NCI-H2227 treated with DMSO at 0.1 percent for 48 hours (cell line): ENCODE data around the gene AWAT2.

ENCODE experiments used
- DNase-seq: peaks from one replicate; lab custom pipeline; 2025; lab: John Stamatoyannopoulos, UW

AWAT2 gene

GRCh38 chrX:70049925-70050324 is at the start of gene AWAT2:
Gene AWAT2 (minus strand): TSS chrX:70049938. CDS start chrX:70049932, 6 bp downstream.
- DNase-seq = no peak

- DNase-seq = no peak
Observed at GRCh38 chrX:70096052-70096451, 46.3 kb upstream of the AWAT2 start.

- DNase-seq = no peak
Observed at GRCh38 chrX:70092247-70092646, 42.5 kb upstream of the AWAT2 start.

- no peak for DNase-seq
Observed at GRCh38 chrX:70089604-70090297, 40.0 kb upstream of the AWAT2 start.

- no peak for DNase-seq
Observed at GRCh38 chrX:70088751-70089150, 39.0 kb upstream of the AWAT2 start.

GRCh38 chrX:70087857-70088630 is 38.3 kb upstream of the AWAT2 start:
- DNase-seq = no peak

- DNase-seq = no peak
Observed at GRCh38 chrX:70084592-70085240, 35.0 kb upstream of the AWAT2 start.

GRCh38 chrX:70082723-70083122 is 33.0 kb upstream of the AWAT2 start:
- no peak for DNase-seq

GRCh38 chrX:70079870-70080269 is 30.1 kb upstream of the AWAT2 start:
- DNase-seq = no peak

GRCh38 chrX:70079297-70079696 is 29.6 kb upstream of the AWAT2 start:
- DNase-seq = no peak

GRCh38 chrX:70066646-70067045 is 16.9 kb upstream of the AWAT2 start:
- no peak for DNase-seq

- no peak for DNase-seq
Observed at GRCh38 chrX:70062961-70063550, 13.3 kb upstream of the AWAT2 start.

GRCh38 chrX:70062076-70062475 is 12.3 kb upstream of the AWAT2 start, which contains the start of gene OTUD6A:
Gene OTUD6A (plus strand): TSS chrX:70062457. CDS start chrX:70062525, 68 bp downstream.
- no peak for DNase-seq

GRCh38 chrX:70054391-70054790 is 4.7 kb upstream of the AWAT2 start:
- no peak for DNase-seq

GRCh38 chrX:70052895-70053615 is 3.3 kb upstream of the AWAT2 start:
- DNase-seq = no peak

GRCh38 chrX:70049406-70049805 is 332 bp downstream of the AWAT2 start:
- DNase-seq = no peak

- DNase-seq = no peak
Observed at GRCh38 chrX:70046978-70047377, 2.8 kb downstream of the AWAT2 start.

- DNase-seq = no peak
Observed at GRCh38 chrX:70044541-70045245, 5.0 kb downstream of the AWAT2 start.

- no peak for DNase-seq
Observed at GRCh38 chrX:70043685-70044084, 6.1 kb downstream of the AWAT2 start.

- DNase-seq = no peak
Observed at GRCh38 chrX:70042399-70043371, 7.1 kb downstream of the AWAT2 start.
